ENCODE data around the gene UCN3. TPM values are rescaled to one million over a fixed set of nuclear protein-coding genes. Genes with fewer than 3 reads are reported as not detected.
A peak's percentile ranks its signal among the peaks of the same experiment; 100 is the strongest.
"Not testable (repeated sequence)": the region's sequence is repeated elsewhere in the genome, so short reads cannot be mapped to it uniquely, and the experiment has no call there.

The UCN3 gene
- total RNA-seq, 1 experiment from 2014 or later, result not detected

DNA sequence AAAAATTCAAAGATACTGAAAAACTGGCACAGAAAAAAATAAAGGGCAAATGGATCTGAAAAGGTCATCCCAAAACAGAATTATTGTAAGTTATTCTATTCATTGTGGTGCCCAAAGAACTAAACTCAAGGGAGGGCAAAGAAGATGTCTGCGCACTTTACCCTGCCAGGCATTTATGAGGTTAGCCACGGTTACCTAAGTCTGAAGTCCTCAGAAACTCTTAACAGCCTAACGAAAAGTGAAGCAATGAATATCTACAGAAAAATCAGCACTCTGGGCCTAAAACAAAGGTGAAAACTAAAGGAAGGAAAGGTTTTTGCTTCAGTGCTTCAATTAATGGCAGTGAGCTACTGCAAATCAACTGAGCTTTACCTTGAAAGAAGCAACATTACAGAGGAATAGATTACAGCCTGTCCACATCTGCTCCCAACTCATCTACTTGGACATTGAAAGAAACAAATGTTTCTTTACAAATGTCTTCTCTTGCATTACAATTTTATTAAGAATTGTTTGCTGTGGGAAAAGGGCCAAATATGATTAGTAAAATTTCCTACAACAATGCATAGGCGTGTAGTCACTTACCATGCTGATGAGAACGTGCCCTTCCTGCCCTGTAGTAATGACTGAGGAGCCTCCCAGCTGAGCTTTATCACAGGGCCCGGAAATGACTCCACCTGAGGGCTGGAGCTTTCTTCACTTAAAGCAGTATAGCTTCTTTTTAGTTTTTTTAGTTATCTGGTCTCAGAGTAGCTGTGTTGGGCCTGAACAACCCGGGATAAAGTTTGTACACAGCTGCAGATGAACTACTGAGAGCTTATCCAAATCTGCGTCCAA is 39.7 kb downstream of the UCN3 start, which contains the start of gene TUBAL3:
TUBAL3 (minus strand) TSS at position 621 of the 834 bp plus-strand sequence; CDS start at position 585, 36 bp downstream.
- Histone ChIP-seq H3K9me3 (replicated peaks) (0 out of 2 replicates have a peak, but pooled peaks cover 3% of the 10 kb centered on the region), H3K4me1 (replicated peaks) (no peaks in the 10 kb centered on the region), H3K27ac (no peak within 1 kb of the TSS), H3K4me3 (no peak within 1 kb of the TSS), H3K36me3 (no peaks in the 10 kb centered on the region), H3K27me3 (replicated peaks) (0 out of 2 replicates have a peak, but pooled peaks cover 3% of the 10 kb centered on the region)
- no peak for DNase-seq (ENCODE audit: low read depth in 1 of 2, low spot score in 2 of 2)

DNA sequence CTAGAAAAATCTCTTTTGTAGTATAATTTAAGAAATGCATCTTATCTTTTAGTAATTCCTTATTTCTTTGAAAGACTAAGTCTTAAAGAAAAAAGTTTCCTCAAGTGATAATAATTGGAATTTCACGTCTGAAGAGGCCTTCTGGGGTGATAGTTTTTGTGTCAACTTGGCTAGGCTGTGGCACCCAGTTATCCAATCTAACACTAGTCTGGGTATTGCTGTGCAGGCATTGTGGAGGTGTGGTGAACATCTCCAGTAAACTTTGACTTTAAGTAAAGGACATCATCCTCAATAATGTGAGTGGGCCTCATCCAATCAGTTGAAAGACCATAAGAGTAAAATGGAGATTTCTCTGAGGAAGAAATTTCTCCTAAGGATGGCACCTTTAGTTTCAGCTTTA is 42.2 kb downstream of the UCN3 start:
- Histone ChIP-seq H3K9me3 (replicated peaks) (0 out of 2 replicates have a peak, but pooled peaks cover 3% of the 10 kb centered on the region), H3K36me3 (no peaks in the 10 kb centered on the region), H3K27ac (no peak overlapping the region), H3K4me1 (replicated peaks) (no peaks in the 10 kb centered on the region), H3K4me3 (no peak overlapping the region), H3K27me3 (replicated peaks) (0 out of 2 replicates have a peak, but pooled peaks cover 3% of the 10 kb centered on the region)
- DNase-seq (ENCODE audit: low read depth in 1 of 2, low spot score in 2 of 2), result no peak

DNA sequence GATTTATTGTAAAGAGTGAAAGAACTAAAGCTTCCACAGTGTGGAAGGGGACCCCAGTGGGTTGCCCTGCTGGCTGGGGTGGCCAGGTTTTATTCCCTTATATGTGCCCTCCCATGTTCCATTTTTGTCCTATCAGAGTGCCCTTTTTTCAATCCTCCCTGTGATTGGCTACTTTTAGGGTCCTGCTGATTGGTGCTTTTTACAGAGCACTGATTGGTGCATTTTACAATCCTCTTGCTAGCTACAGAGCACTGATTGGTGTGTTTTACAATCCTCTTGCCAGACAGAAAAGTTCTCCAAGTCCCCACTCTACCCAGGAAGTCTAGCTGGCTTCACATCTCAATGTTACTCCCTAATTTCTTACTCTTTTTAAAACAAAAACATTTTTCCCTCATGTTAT is 46.0 kb downstream of the UCN3 start:
- not testable (repeated sequence) for H3K36me3 ChIP-seq; H3K27me3 ChIP-seq (replicated peaks); H3K4me3 ChIP-seq; H3K9me3 ChIP-seq (replicated peaks); DNase-seq (ENCODE audit: low read depth in 1 of 2, low spot score in 2 of 2); H3K27ac ChIP-seq; H3K4me1 ChIP-seq (replicated peaks)

DNA sequence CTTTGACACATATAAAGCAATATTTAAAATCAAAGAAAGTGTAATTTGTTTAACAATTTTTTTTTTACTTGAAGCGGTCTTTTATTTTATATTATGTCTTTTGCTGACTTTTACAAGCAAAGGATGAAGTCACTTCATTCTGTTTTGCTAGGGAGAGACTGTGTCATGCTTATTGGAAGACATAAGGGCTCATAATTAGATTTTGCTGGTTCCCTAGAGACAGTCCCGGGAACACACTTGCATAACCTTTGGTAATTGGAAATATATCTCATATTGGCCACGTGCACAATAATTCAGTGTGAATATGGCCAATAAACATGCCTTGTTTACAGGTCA is 47.1 kb downstream of the UCN3 start:
- Histone ChIP-seq H3K36me3 (no peaks in the 10 kb centered on the region), H3K27me3 (replicated peaks) (no peaks in the 10 kb centered on the region), H3K9me3 (replicated peaks) (0 out of 2 replicates have a peak, but pooled peaks cover under 1% of the 10 kb centered on the region), H3K4me1 (replicated peaks) (0 out of 2 replicates have a peak, but pooled peaks cover 3% of the 10 kb centered on the region), H3K27ac (no peak overlapping the region), H3K4me3 (peak overlapping the region; percentile 89)
- no peak for DNase-seq (ENCODE audit: low read depth in 1 of 2, low spot score in 2 of 2)

DNA sequence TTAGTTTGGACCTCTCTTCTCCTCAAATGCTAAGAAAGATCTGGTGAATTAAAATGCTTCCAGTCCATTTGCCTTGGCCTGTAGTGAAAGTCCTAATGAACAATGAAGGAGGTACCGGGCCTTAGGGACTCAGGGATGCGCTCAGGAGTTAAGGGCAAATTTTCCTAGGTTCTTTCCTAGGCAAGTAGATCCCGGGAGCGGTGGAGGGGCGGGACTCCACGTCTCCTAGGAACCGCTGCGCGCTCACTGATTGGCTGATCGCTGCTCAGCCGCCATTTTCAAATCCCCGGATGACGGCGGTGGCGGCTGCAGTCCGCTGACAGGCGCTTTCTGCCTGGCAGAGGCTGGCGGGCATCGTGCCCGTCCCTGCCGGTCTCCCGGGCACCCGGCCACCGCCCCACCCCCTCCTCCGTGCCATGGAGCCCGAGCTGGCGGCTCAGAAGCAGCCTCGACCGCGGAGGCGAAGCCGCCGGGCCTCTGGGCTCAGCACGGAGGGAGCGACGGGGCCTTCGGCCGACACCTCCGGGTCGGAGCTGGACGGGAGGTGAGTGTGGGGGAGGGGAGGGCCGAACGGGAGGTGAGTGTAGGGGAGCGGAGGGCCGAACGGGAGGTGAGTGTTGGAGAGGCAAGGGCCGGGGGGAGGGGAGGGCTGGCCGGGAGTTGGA is 47.6 kb downstream of the UCN3 start, which contains the start of gene NET1:
NET1 (plus strand) TSS at position 281 of the 665 bp plus-strand sequence; CDS start at position 417, 136 bp downstream.
- Histone ChIP-seq H3K36me3 (peaks cover 1% of the 10 kb centered on the region; the same call in 1 of the 2 replicates), H3K27me3 (replicated peaks) (no peaks in the 10 kb centered on the region), H3K4me3 (peak within 1 kb of the TSS; percentile 89), H3K4me1 (replicated peaks) (0 out of 2 replicates have a peak, but pooled peaks cover 3% of the 10 kb centered on the region), H3K27ac (peak within 1 kb of the TSS; percentile 70), H3K9me3 (replicated peaks) (no peaks in the 10 kb centered on the region)
- peak; percentile 89 to 91 for DNase-seq (ENCODE audit: low read depth in 1 of 2, low spot score in 2 of 2)

DNA sequence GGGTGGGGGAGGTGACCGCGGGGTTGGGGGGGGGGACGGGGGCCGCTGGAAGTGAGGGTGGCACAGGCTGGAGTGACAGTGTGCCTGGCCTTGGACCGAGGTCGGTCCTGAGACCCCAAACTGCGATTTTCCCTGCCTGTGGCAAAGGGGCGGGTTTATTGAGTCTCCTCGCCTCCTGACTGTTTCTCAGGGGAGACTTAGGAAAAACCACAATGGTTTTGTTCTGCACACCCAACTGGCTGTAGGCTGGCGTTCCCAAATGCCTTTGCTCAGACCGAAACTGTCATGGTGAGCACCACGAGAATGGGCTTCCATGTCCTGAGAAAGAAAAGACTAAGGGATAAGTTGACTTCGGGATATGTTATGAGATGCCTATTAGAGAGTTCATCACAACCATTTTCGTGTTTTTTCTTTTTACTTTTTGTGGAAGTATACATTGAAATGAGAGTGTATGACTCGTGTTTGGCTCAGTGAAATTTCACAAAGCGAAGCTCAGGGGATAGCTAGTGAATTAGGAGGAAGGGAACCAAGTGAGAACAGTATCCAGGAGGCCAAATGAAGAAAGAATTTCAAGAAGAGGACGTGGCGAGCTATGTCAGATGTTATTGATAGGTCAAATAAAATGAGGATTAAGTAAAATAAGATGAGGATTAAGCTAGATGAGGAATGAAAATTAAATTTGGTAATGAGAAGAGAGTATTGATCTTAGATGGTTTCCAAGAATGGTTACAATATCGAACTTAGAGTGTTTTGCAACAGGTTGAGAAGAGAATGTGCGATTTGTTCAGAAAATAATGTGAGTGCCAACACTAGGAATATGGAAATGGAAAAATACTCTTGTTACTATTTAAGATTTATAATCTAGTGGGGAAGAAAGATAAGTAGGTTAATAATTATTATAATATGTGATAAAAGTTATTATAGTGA is 48.5 kb downstream of the UCN3 start:
- H3K9me3 ChIP-seq (replicated peaks), result no peaks in the 10 kb centered on the region
- DNase-seq (ENCODE audit: low read depth in 1 of 2, low spot score in 2 of 2), result peak in 1 of 2 experiments; percentile 35
- no peaks in the 10 kb centered on the region for H3K27me3 ChIP-seq (replicated peaks)
- peaks cover 3% of the 10 kb centered on the region; the same call in 1 of the 2 replicates for H3K36me3 ChIP-seq
- H3K4me1 ChIP-seq (replicated peaks), result 0 out of 2 replicates have a peak, but pooled peaks cover 3% of the 10 kb centered on the region
- H3K27ac ChIP-seq, result peak overlapping the region; percentile 5; the same call in 1 of the 2 replicates
- peak overlapping the region; percentile 89 for H3K4me3 ChIP-seq

DNA sequence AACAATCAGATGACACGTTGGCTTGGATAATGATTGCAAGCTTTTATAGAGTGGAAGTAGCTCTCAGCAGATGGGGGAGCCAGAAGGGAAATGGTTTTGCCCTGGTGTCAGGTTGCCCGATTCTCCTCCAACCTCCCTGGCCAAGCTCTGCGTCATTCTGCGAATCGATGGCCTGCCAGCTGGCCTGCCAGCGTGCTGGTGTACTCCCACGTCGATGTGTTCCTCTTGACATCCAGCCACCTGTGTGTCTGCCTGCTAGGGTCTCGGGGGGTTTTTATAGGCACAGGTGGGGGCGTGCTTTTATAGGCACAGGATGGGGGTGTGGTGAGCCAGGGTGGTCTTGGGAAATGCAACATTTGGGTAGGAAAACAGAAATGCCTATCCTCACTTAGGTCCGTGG is 52.2 kb downstream of the UCN3 start:
- no peak for DNase-seq (ENCODE audit: low read depth in 1 of 2, low spot score in 2 of 2)
- 0 out of 2 replicates have a peak, but pooled peaks cover 3% of the 10 kb centered on the region for H3K4me1 ChIP-seq (replicated peaks)
- H3K4me3 ChIP-seq, result no peak overlapping the region
- H3K27me3 ChIP-seq (replicated peaks), result no peaks in the 10 kb centered on the region
- H3K36me3 ChIP-seq, result peaks cover 3% of the 10 kb centered on the region; the same call in 1 of the 2 replicates
- H3K27ac ChIP-seq, result no peak overlapping the region
- no peaks in the 10 kb centered on the region; the same call in 1 of the 2 replicates for H3K9me3 ChIP-seq (replicated peaks)

DNA sequence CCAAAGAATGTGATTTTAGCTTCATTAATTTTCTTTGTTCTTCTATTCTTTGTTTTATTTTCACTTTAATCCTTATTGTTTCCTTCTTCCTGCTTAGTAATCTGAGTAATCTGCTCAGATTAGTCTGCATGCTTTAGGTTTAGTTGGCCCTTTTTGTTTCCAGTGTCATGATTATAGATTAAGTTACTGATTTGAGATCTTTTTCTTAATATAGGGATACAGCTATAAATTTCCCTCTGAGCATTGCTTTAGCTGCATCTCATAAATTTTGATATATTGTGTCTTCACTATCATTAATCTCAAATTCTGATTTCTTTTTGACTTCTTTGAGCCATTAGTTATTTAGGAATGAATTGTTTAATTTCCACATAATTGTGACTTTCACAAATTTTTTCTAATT is 53.8 kb downstream of the UCN3 start:
- Histone ChIP-seq H3K4me3 (no peak overlapping the region), H3K27me3 (replicated peaks) (no peaks in the 10 kb centered on the region), H3K36me3 (peaks cover 3% of the 10 kb centered on the region; the same call in 1 of the 2 replicates), H3K4me1 (replicated peaks) (0 out of 2 replicates have a peak, but pooled peaks cover 3% of the 10 kb centered on the region), H3K9me3 (replicated peaks) (no peaks in the 10 kb centered on the region; the same call in 1 of the 2 replicates), H3K27ac (no peak overlapping the region)
- DNase-seq (ENCODE audit: low read depth in 1 of 2, low spot score in 2 of 2), result no peak

DNA sequence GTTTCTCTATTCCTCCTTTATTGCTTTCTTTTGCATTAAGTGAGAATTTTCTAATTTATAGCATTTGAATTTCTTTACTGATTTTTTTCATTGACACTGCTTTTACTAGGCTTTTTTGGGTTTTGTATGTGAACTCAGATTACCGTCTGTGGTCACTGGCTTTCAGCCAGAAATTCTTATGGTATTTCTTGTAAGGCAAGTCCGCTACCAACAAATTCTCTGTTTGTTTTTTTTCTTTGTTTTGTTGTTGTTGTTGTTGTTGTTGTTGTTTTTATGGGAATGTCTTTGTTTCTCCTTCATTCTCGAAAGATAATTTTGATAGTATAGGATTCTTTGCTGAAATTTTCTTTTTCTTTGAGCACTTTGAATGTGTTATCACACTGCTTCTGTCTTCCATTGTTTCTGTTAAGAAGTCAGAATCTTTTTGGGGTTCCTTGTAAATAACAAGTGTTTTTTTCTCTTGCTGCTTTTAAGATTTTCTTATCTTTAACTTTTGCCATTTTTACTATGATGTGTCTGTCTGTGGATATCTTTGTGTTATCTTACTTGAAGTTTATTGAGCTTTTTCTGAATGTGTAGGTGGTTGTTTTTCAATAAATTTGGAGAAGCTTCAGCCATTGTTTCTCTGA is 54.8 kb downstream of the UCN3 start:
- peaks cover 3% of the 10 kb centered on the region; the same call in 1 of the 2 replicates for H3K36me3 ChIP-seq

DNA sequence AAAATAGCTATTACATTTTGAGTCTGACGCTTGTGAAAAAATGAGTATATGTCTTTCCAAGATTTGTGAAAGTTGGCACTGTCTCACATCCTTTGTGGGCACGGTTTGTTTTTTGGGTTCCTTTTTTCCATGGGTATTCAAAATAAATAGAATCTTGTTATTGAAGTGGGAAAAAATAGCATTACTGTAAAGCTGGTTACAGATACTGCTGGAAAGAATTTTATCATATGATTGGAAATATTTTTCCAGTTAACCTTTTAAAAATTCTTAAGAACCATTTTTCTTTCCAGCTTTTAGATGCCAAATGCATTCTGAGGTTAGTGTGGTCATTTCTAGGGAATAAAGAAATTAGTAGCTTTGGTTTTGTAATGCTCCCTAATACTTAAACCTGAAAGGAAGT is 59.0 kb downstream of the UCN3 start:
- Histone ChIP-seq H3K4me1 (replicated peaks) (no peaks in the 10 kb centered on the region), H3K27me3 (replicated peaks) (no peaks in the 10 kb centered on the region), H3K4me3 (no peak overlapping the region), H3K27ac (no peak overlapping the region), H3K36me3 (peaks cover 7% of the 10 kb centered on the region), H3K9me3 (replicated peaks) (no peaks in the 10 kb centered on the region; the same call in 1 of the 2 replicates)
- DNase-seq (ENCODE audit: low read depth in 1 of 2, low spot score in 2 of 2), result no peak

More for the DNA sequence above, 54.8 kb downstream of the UCN3 start:
- Histone ChIP-seq H3K9me3 (replicated peaks) (no peaks in the 10 kb centered on the region; the same call in 1 of the 2 replicates), H3K4me3 (no peak overlapping the region), H3K27me3 (replicated peaks) (no peaks in the 10 kb centered on the region), H3K4me1 (replicated peaks) (no peaks in the 10 kb centered on the region), H3K27ac (no peak overlapping the region)
- DNase-seq (ENCODE audit: low read depth in 1 of 2, low spot score in 2 of 2), result no peak
